K562 (cell line): ENCODE measurements around the gene FAM200B. TPM values are rescaled to one million over a fixed set of nuclear protein-coding genes. Genes with fewer than 3 reads are reported as not detected.

Experiments
- ATAC-seq: fragments of 200-7000 bp; cut with Tn5 transposase; 3 replicates; pipeline ENCODE4 v1.9.1; 2020; ENCODE audit warnings: moderate library complexity
- BruUV-seq: library from RNA; stranded (reverse); fragments of 400-500 nt; replicated peaks from 2 replicates; lab custom pipeline; 2021; lab: Mats Ljungman, UMichigan
- CTCF ChIA-PET: fragments of 300-600 bp; formaldehyde crosslinking; extraction: SDS; loops from one replicate; lab custom pipeline; 2021; ENCODE audit warnings: low intra/inter-chr PET ratio; lab: Yijun Ruan, JAX
- POLR2A ChIA-PET: fragments of 300-600, 350-650 bp; sonication (Branson Sonifier 250); formaldehyde crosslinking; extraction: SDS; loops from one replicate; lab custom pipeline; 2021; ENCODE audit warnings: antibody characterized with exemption, inconsistent platforms; lab: Yijun Ruan, JAX
- DNase-seq, 4 experiments: peaks; one replicate each; pipeline versions ENCODE4 v3.0.0 to v3.0.0-alpha.2; 2011 to 2018; ENCODE audit warnings: low spot score in 3 of 4, mixed read lengths in 3 of 4; ENCODE audit errors: extremely low read depth in 1 of 4
- FAIRE-seq: peaks from 2 replicates; lab custom pipeline; 2011; peaks lifted over from hg19 to GRCh38; lab: Jason Lieb, UNC
- H2AFZ ChIP-seq: 2 replicates; pipeline ENCODE4 v1.6.0; 2011; ENCODE audit warnings: low read depth, low read length, control low read depth, inconsistent platforms
- H3K27ac ChIP-seq: fragments of 200-600 bp; 3 replicates; pipeline ENCODE4 v1.8.0; 2011; ENCODE audit warnings: low read depth, mild to moderate bottlenecking, control low read depth, inconsistent platforms, low read length, moderate library complexity, mixed read lengths; ENCODE audit errors: extremely low read depth
- H3K27me3 ChIP-seq, 2 experiments: fragments of 300-600 bp in 1 of 2; 2 replicates in 1 of 2; 3 replicates in 1 of 2; pipeline versions ENCODE4 v1.6.0 to v1.8.0; 2011; ENCODE audit warnings: inconsistent platforms in 2 of 2, low read length in 2 of 2, mild to moderate bottlenecking in 1 of 2, mixed read lengths in 1 of 2, moderate library complexity in 1 of 2; ENCODE audit not compliant: control insufficient read depth in 2 of 2, insufficient read depth in 2 of 2
- H3K36me3 ChIP-seq: fragments of 300-600 bp; 3 replicates; pipeline ENCODE4 v1.8.0; 2011; ENCODE audit warnings: mild to moderate bottlenecking, low read length, inconsistent platforms; ENCODE audit not compliant: control insufficient read depth, insufficient read depth
- H3K4me1 ChIP-seq, 2 experiments: fragments of 200-600 bp in 1 of 2; replicated peaks in 1 of 2; 2 replicates in 1 of 2; 3 replicates in 1 of 2; pipeline versions ENCODE4 v1.5.1 to v1.8.0; 2011; ENCODE audit warnings: inconsistent platforms in 2 of 2, low read length in 2 of 2, mild to moderate bottlenecking in 1 of 2, mixed read lengths in 1 of 2, moderate library complexity in 1 of 2; ENCODE audit not compliant: control insufficient read depth in 2 of 2, insufficient read depth in 2 of 2
- H3K4me2 ChIP-seq: 2 replicates; pipeline ENCODE4 v1.6.1; 2011; ENCODE audit warnings: low read length, control low read depth, inconsistent platforms, mixed read lengths; ENCODE audit not compliant: insufficient read depth
- H3K4me3 ChIP-seq: fragments of 200-600 bp; sonication (generic), shearing (Covaris generic); 2 replicates; pipeline ENCODE4 v1.5.1; 2016; ENCODE audit warnings: control low read depth, inconsistent platforms
- H3K79me2 ChIP-seq: fragments of 200-600 bp; 3 replicates; pipeline ENCODE4 v1.8.0; 2011; ENCODE audit warnings: low read length, inconsistent platforms; ENCODE audit not compliant: control insufficient read depth, insufficient read depth
- H3K9ac ChIP-seq, 2 experiments: 2 replicates each; pipeline versions ENCODE4 v1.6.0 to v1.6.1; 2011; ENCODE audit warnings: low read depth in 2 of 2, low read length in 2 of 2, control low read depth in 1 of 2, inconsistent platforms in 1 of 2, mild to moderate bottlenecking in 1 of 2, mixed read lengths in 1 of 2; ENCODE audit not compliant: insufficient read depth in 1 of 2
- H3K9me1 ChIP-seq: one replicate; pipeline ENCODE4 v1.6.0; 2011; ENCODE audit warnings: inconsistent platforms, mild to moderate bottlenecking, low read length, moderate library complexity; ENCODE audit not compliant: control insufficient read depth, insufficient read depth
- H3K9me3 ChIP-seq: replicated peaks from 2 replicates; pipeline ENCODE4 v1.5.1; 2011; ENCODE audit warnings: low read depth, low read length, inconsistent platforms; ENCODE audit not compliant: control insufficient read depth, insufficient read depth
- H4K20me1 ChIP-seq: replicated peaks from 2 replicates; pipeline ENCODE4 v1.6.1; 2011; ENCODE audit warnings: low read length, inconsistent platforms, mixed read lengths; ENCODE audit not compliant: control insufficient read depth, insufficient read depth
- BRD4 ChIP-seq: fragments of 200-600 bp; sonication (generic); IDR thresholded peaks from 2 replicates; pipeline ENCODE4 v1.6.1; 2017; ENCODE audit warnings: inconsistent platforms
- CAMTA2 ChIP-seq: fragments of 250-450 bp; sonication (Bioruptor Pico); conservative IDR thresholded peaks from 2 replicates; pipeline ENCODE4 v1.5.1; 2022
- CEBPG ChIP-seq, 3 experiments: fragments of 200-800 bp in 1 of 3; sonication (Bioruptor generic) in 1 of 3; sonication (generic) in 1 of 3; formaldehyde crosslinking in 1 of 3; IDR thresholded peaks in 2 of 3; conservative IDR thresholded peaks in 1 of 3; 2 replicates each; pipeline versions ENCODE4 v1.6.1 to v1.8.0; 2016 to 2022; ENCODE audit warnings: missing compliant biosample characterization in 2 of 3, missing genetic modification characterization in 2 of 3, mild to moderate bottlenecking in 1 of 3, missing genetic modification reagents in 1 of 3
- KAT7 ChIP-seq: sonication (generic); formaldehyde crosslinking; IDR thresholded peaks from 2 replicates; pipeline ENCODE4 v1.8.0; 2022; ENCODE audit warnings: missing genetic modification reagents, mild to moderate bottlenecking, borderline replicate concordance
- MXI1 ChIP-seq: IDR thresholded peaks from 2 replicates; pipeline ENCODE4 v1.6.1; 2011; ENCODE audit warnings: low read depth, mild to moderate bottlenecking, improper control_type of control experiment, low read length
- SAFB ChIP-seq: fragments of 200-400 bp; formaldehyde crosslinking; IDR thresholded peaks from 2 replicates; pipeline ENCODE4 v1.6.1; 2017; ENCODE audit warnings: low read depth, low read length, borderline replicate concordance
- ZBTB1 ChIP-seq: sonication (generic); formaldehyde crosslinking; IDR thresholded peaks from 2 replicates; pipeline ENCODE4 v1.8.1; 2023; ENCODE audit warnings: missing genetic modification reagents, low read depth, mild to moderate bottlenecking, borderline replicate concordance
- ZC3H8 ChIP-seq: fragments of 450-650 bp; IDR thresholded peaks from 2 replicates; pipeline ENCODE4 v1.6.1; 2017
- ZKSCAN3 ChIP-seq: fragments of 250-450 bp; sonication (Bioruptor Pico); IDR thresholded peaks from 2 replicates; pipeline ENCODE4 v1.4.0; 2020
- ZNF778 ChIP-seq: fragments of 450-650 bp; formaldehyde crosslinking; IDR thresholded peaks from 2 replicates; pipeline ENCODE4 v1.4.0; 2020; ENCODE audit warnings: mild to moderate bottlenecking, moderate library complexity
- WGBS: fragments of 100-300 bp; shearing (Covaris generic); methylation state at CpG from one replicate; pipeline ENCODE4 v1.1.6; 2016; ENCODE audit warnings: low coverage, mixed read lengths; ENCODE audit not compliant: insufficient coverage; ENCODE audit errors: missing lambda C conversion rate; 5-methylcytosine and 5-hydroxymethylcytosine counted together
- in situ Hi-C: fragments of 300-500 bp; cut with MboI; formaldehyde crosslinking; loops from 4 replicates; pipeline ENCODE4 v1.15.0; 2018; ENCODE audit warnings: inconsistent platforms, mixed read lengths
- intact Hi-C: fragments of 100-400 bp; cut with micrococcal nuclease; formaldehyde crosslinking; loops from 2 replicates; pipeline ENCODE4 v1.14.2; 2022
- polyA plus RNA-seq, 8 experiments: library from polyadenylated mRNA; depleted of rRNA in 4 of 8; stranded (reverse) in 5 of 8; unstranded in 3 of 8; fragments of >200 nt; fragmentation: Nextera tagmentation in 2 of 8; fragmentation: Illumina TruSeq in 1 of 8; extraction: Ambion mirVana in 2 of 8; extraction: Trizol in 1 of 8; gene quantifications; 2 replicates each; pipeline versions ENCODE4 v1.2.1 to v1.2.3, GENCODE V29; 2011 to 2014; ENCODE audit warnings: inconsistent platforms in 1 of 8, missing spikeins in 1 of 8
- total RNA-seq, 7 experiments: library from RNA; depleted of rRNA in 6 of 7; stranded (reverse); fragments of >200 nt in 6 of 7; fragmentation: Illumina TruSeq in 2 of 7; extraction: Trizol in 2 of 7; gene quantifications; 2 replicates each; pipeline versions ENCODE4 v1.2.1 to v1.2.3, GENCODE V29; 2011 to 2021; ENCODE audit warnings: low replicate concordance in 1 of 7
- TF ChIP-seq, protein P1 (sequence below): sonication (generic); formaldehyde crosslinking; IDR thresholded peaks from 2 replicates; pipeline ENCODE4 v1.8.0; 2023; ENCODE audit warnings: mild to moderate bottlenecking, missing genetic modification reagents
- TF ChIP-seq, protein P2 (sequence below): IDR thresholded peaks from 2 replicates; pipeline ENCODE4 v1.6.1; 2011; ENCODE audit not compliant: insufficient read length; ENCODE audit errors: extremely low read depth
- TF ChIP-seq, protein P3 (sequence below): fragments of 250-450 bp; sonication (Bioruptor Pico); IDR thresholded peaks from 2 replicates; pipeline ENCODE4 v1.8.0; 2022; ENCODE audit warnings: moderate library complexity, mild to moderate bottlenecking, inconsistent platforms
- TF ChIP-seq, protein P4 (sequence below): fragments of 450-650 bp; IDR thresholded peaks from 2 replicates; pipeline ENCODE4 v1.6.1; 2016; ENCODE audit warnings: mild to moderate bottlenecking

The FAM200B gene
- total and polyA plus RNA-seq, 9 of the 15 experiments (the other 6 are each of a cell fraction or from before 2014, with no cell fraction given): 17.4 to 48.0 (median 25.5) TPM

DNA sequence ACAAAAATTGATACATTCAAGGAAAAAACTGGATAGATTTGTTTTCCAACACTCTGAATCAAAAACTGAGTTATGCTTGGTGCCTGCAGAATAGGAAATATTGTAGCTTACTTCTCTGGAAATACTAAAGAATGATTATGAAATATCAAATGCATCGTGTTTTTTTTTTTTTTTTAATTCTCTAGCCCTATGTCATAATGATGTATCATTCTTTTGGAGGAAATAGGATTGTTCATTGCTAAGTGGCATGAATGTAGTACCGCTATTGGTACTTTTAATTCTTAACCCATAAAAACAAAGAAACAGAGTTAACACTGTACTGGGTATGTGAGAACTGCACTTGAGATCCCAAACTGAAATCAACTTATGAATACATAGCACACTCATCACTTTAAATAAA lies 7.6 kb upstream of the FAM200B start (continued):
- TF ChIP-seq BRD4: no peak
- TF ChIP-seq, protein P1, sequence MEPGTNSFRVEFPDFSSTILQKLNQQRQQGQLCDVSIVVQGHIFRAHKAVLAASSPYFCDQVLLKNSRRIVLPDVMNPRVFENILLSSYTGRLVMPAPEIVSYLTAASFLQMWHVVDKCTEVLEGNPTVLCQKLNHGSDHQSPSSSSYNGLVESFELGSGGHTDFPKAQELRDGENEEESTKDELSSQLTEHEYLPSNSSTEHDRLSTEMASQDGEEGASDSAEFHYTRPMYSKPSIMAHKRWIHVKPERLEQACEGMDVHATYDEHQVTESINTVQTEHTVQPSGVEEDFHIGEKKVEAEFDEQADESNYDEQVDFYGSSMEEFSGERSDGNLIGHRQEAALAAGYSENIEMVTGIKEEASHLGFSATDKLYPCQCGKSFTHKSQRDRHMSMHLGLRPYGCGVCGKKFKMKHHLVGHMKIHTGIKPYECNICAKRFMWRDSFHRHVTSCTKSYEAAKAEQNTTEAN: no peak
- TF ChIP-seq CAMTA2 (CRISPR knock-in tag): no peak
- TF ChIP-seq, protein P2, sequence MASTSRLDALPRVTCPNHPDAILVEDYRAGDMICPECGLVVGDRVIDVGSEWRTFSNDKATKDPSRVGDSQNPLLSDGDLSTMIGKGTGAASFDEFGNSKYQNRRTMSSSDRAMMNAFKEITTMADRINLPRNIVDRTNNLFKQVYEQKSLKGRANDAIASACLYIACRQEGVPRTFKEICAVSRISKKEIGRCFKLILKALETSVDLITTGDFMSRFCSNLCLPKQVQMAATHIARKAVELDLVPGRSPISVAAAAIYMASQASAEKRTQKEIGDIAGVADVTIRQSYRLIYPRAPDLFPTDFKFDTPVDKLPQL: no peak
- TF ChIP-seq ZKSCAN3 (CRISPR knock-in tag): no peak
- no peak for TF ChIP-seq ZNF778 (CRISPR knock-in tag)
- TF ChIP-seq ZC3H8: no peak
- TF ChIP-seq ZBTB1 (CRISPR knock-in tag): no peak
- no peak for TF ChIP-seq CEBPG (CRISPR knock-in tag; IDR thresholded peaks at IDR 0.05)
- no peak for TF ChIP-seq CEBPG (tag; conservative IDR thresholded peaks at IDR 0.05 in 1 of 2, IDR thresholded peaks at IDR 0.05 in 1 of 2)

DNA sequence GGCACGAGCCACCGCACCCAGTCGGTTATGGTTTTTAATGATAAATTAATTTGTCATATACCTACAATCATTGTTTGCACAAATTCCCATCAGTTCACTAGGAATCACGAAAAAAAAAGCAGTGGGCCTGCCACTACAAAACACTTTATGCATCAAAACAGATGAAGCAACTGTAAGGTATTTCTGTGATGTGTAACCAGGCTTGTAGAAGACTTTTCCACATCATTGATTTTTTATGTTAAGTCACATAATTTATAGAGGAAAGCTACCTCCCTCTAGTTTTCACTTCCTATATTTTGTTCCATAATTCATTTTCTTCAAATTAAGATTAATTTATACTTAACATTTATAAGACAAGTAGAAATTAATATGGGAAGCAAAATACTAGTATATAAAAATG lies 6.7 kb upstream of the FAM200B start:
- ChIA-PET CTCF (no interaction called here), POLR2A (interaction anchor here (2.3 kb wide), 1 partner anchor 11 kb away, joined by 8 read pairs; no protein-coding TSS in a partner anchor)
- no peak for FAIRE-seq
- no peaks in the 10 kb centered on the region for H3K27me3 ChIP-seq
- peaks cover 63% of the 10 kb centered on the region for H3K79me2 ChIP-seq
- H2AFZ ChIP-seq: no peak overlapping the region
- no peaks in the 10 kb centered on the region for H4K20me1 ChIP-seq
- no peak overlapping the region for H3K4me2 ChIP-seq
- H3K4me1 ChIP-seq: peaks cover 0 to 16% of the 10 kb centered on the region in 2 experiments; a peak in 3 of 5 replicates
- no peak overlapping the region for H3K4me3 ChIP-seq
- no peak for DNase-seq
- peaks cover 7% of the 10 kb centered on the region; the same call in 2 of the 3 replicates for H3K36me3 ChIP-seq
- H3K9ac ChIP-seq: no peak overlapping the region
- H3K9me1 ChIP-seq: no peaks in the 10 kb centered on the region
- no peak for ATAC-seq
- in situ Hi-C loops (loop anchor here (25.0 kb wide), 1 partner anchor 663 kb away; the partner anchor contains the start of gene CPEB2), intact Hi-C loops (no loop called here)
- no peaks in the 10 kb centered on the region for H3K9me3 ChIP-seq
- H3K27ac ChIP-seq: no peak overlapping the region
- no TSS peak for BruUV-seq
- WGBS: 90% methylated on average over 4 of the region's 4 CpGs
- TF ChIP-seq, protein P3, sequence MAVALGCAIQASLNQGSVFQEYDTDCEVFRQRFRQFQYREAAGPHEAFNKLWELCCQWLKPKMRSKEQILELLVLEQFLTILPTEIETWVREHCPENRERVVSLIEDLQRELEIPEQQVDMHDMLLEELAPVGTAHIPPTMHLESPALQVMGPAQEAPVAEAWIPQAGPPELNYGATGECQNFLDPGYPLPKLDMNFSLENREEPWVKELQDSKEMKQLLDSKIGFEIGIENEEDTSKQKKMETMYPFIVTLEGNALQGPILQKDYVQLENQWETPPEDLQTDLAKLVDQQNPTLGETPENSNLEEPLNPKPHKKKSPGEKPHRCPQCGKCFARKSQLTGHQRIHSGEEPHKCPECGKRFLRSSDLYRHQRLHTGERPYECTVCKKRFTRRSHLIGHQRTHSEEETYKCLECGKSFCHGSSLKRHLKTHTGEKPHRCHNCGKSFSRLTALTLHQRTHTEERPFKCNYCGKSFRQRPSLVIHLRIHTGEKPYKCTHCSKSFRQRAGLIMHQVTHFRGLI (CRISPR knock-in tag): no peak
- TF ChIP-seq MXI1 (no peak), SAFB (no peak), KAT7 (CRISPR knock-in tag) (no peak)
- TF ChIP-seq, protein P4, sequence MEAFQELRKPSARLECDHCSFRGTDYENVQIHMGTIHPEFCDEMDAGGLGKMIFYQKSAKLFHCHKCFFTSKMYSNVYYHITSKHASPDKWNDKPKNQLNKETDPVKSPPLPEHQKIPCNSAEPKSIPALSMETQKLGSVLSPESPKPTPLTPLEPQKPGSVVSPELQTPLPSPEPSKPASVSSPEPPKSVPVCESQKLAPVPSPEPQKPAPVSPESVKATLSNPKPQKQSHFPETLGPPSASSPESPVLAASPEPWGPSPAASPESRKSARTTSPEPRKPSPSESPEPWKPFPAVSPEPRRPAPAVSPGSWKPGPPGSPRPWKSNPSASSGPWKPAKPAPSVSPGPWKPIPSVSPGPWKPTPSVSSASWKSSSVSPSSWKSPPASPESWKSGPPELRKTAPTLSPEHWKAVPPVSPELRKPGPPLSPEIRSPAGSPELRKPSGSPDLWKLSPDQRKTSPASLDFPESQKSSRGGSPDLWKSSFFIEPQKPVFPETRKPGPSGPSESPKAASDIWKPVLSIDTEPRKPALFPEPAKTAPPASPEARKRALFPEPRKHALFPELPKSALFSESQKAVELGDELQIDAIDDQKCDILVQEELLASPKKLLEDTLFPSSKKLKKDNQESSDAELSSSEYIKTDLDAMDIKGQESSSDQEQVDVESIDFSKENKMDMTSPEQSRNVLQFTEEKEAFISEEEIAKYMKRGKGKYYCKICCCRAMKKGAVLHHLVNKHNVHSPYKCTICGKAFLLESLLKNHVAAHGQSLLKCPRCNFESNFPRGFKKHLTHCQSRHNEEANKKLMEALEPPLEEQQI: no peak
